GM12873 (cell line): ENCODE results near the gene HPS6.

ENCODE experiments used
- CTCF ChIP-seq: IDR thresholded peaks from 2 replicates; pipeline ENCODE4 v1.5.1; 2012; ENCODE audit warnings: low read depth, mild to moderate bottlenecking, moderate library complexity, low read length, control low read depth; ENCODE audit not compliant: insufficient read depth; ENCODE audit errors: missing control alignments

HPS6 gene

GRCh38 chr10:102083541-102083940, 18.4 kb downstream of the HPS6 start:
- TF ChIP-seq CTCF, result no peak

GRCh38 chr10:102085336-102085735, 20.2 kb downstream of the HPS6 start:
- no peak for TF ChIP-seq CTCF

GRCh38 chr10:102086196-102086595, 21.0 kb downstream of the HPS6 start:
- no peak for TF ChIP-seq CTCF

- TF ChIP-seq CTCF, result no peak
Measured at GRCh38 chr10:102090772-102091171, 25.6 kb downstream of the HPS6 start.

GRCh38 chr10:102096449-102096848, 31.3 kb downstream of the HPS6 start:
- TF ChIP-seq CTCF, result no peak

- TF ChIP-seq CTCF, result no peak
Measured at GRCh38 chr10:102101152-102101551, 36.0 kb downstream of the HPS6 start.

- TF ChIP-seq CTCF, result no peak
Measured at GRCh38 chr10:102102421-102102820, 37.3 kb downstream of the HPS6 start.
